Measurements from ENCODE around the gene ADAR. TPM values are rescaled to one million over a fixed set of nuclear protein-coding genes. Genes with fewer than 3 reads are reported as not detected.

The ADAR gene
- total RNA-seq, 1 experiment from 2014 or later, result 190 TPM

- TF ChIP-seq, protein P1, sequence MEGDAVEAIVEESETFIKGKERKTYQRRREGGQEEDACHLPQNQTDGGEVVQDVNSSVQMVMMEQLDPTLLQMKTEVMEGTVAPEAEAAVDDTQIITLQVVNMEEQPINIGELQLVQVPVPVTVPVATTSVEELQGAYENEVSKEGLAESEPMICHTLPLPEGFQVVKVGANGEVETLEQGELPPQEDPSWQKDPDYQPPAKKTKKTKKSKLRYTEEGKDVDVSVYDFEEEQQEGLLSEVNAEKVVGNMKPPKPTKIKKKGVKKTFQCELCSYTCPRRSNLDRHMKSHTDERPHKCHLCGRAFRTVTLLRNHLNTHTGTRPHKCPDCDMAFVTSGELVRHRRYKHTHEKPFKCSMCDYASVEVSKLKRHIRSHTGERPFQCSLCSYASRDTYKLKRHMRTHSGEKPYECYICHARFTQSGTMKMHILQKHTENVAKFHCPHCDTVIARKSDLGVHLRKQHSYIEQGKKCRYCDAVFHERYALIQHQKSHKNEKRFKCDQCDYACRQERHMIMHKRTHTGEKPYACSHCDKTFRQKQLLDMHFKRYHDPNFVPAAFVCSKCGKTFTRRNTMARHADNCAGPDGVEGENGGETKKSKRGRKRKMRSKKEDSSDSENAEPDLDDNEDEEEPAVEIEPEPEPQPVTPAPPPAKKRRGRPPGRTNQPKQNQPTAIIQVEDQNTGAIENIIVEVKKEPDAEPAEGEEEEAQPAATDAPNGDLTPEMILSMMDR (IDR thresholded peaks at IDR 0.05; ENCODE audit: insufficient read depth in 1 of 2, low read depth in 1 of 2, low read length in 1 of 2, severe bottlenecking in 1 of 2, unreplicated experiment in 1 of 2), result no peak
- CTCF ChIA-PET, result no interaction called here
- Mint-ChIP-seq H3K36me3 (ENCODE audit: insufficient read depth, unreplicated experiment) (peaks cover 52% of the 10 kb centered on the region), H3K9me3 (ENCODE audit: unreplicated experiment) (no peaks in the 10 kb centered on the region), H3K4me3 (ENCODE audit: unreplicated experiment) (no peak overlapping the region), H3K27ac (ENCODE audit: unreplicated experiment) (no peak overlapping the region), H3K4me1 (ENCODE audit: low read depth, unreplicated experiment) (peaks cover 9% of the 10 kb centered on the region), H3K27me3 (ENCODE audit: insufficient read depth, unreplicated experiment) (peaks cover 4% of the 10 kb centered on the region)
- Histone ChIP-seq H3K4me3 (ENCODE audit: low read depth, low read length) (no peak overlapping the region), H3K27me3 (replicated peaks; ENCODE audit: control insufficient read depth, insufficient read depth, low read length) (no peaks in the 10 kb centered on the region), H3K36me3 (ENCODE audit: control insufficient read depth, insufficient read depth, low read length) (peaks cover 9% of the 10 kb centered on the region), H3K4me1 (no peaks in the 10 kb centered on the region), H3K9me3 (no peaks in the 10 kb centered on the region)
- BruUV-seq (replicated peaks), result no TSS peak
- intact Hi-C loops (cut with micrococcal nuclease; ENCODE audit: unreplicated experiment), result loop anchor here (5.0 kb wide), 1 partner anchor 197 kb away; no protein-coding TSS in a partner anchor
- POLR2A ChIA-PET, result no interaction called here
- DNase-seq, result no peak
These were observed 58.7 kb downstream of the ADAR start for GRCh38 chr1:154549202-154549770.

DNA sequence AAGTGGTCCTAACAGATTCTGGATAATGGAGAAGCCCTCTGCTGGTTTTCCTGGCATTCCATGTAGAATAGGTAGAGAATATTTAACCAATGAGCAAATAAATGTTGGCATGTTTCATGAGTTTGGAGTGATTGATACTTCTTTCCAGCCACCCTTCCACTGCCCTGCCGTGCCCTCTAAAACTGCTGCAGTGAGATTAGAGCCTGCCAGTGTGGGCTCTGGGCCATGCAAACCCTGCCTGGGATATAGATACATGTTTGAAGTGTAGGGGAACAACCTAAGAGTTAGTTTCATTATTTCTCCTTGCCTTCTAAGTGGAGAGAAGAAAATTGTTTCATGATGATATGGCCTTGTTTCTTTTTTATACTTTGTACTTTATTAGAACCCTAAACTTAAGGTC lies 60.0 kb downstream of the ADAR start:
- no peaks in the 10 kb centered on the region for H3K4me1 ChIP-seq
- peaks cover 4% of the 10 kb centered on the region for H3K27me3 Mint-ChIP-seq (ENCODE audit: insufficient read depth, unreplicated experiment)
- H3K4me3 Mint-ChIP-seq (ENCODE audit: unreplicated experiment), result no peak overlapping the region
- no peaks in the 10 kb centered on the region for H3K9me3 ChIP-seq
- TF ChIP-seq, protein P1 (IDR thresholded peaks at IDR 0.05; ENCODE audit: insufficient read depth in 1 of 2, low read depth in 1 of 2, low read length in 1 of 2, severe bottlenecking in 1 of 2, unreplicated experiment in 1 of 2), result no peak
- CTCF ChIA-PET, result no interaction called here
- H3K27ac Mint-ChIP-seq (ENCODE audit: unreplicated experiment), result no peak overlapping the region
- DNase-seq, result no peak
- no peaks in the 10 kb centered on the region for H3K27me3 ChIP-seq (replicated peaks; ENCODE audit: control insufficient read depth, insufficient read depth, low read length)
- H3K36me3 Mint-ChIP-seq (ENCODE audit: insufficient read depth, unreplicated experiment), result peaks cover 41% of the 10 kb centered on the region
- H3K9me3 Mint-ChIP-seq (ENCODE audit: unreplicated experiment), result no peaks in the 10 kb centered on the region
- intact Hi-C loops (cut with micrococcal nuclease; ENCODE audit: unreplicated experiment), result loop anchor here (5.0 kb wide), 1 partner anchor 196 kb away; no protein-coding TSS in a partner anchor
- H3K36me3 ChIP-seq (ENCODE audit: control insufficient read depth, insufficient read depth, low read length), result peaks cover 6% of the 10 kb centered on the region
- H3K4me3 ChIP-seq (ENCODE audit: low read depth, low read length), result no peak overlapping the region
- H3K4me1 Mint-ChIP-seq (ENCODE audit: low read depth, unreplicated experiment), result peaks cover 9% of the 10 kb centered on the region
- no TSS peak for BruUV-seq (replicated peaks)
- POLR2A ChIA-PET, result no interaction called here

DNA sequence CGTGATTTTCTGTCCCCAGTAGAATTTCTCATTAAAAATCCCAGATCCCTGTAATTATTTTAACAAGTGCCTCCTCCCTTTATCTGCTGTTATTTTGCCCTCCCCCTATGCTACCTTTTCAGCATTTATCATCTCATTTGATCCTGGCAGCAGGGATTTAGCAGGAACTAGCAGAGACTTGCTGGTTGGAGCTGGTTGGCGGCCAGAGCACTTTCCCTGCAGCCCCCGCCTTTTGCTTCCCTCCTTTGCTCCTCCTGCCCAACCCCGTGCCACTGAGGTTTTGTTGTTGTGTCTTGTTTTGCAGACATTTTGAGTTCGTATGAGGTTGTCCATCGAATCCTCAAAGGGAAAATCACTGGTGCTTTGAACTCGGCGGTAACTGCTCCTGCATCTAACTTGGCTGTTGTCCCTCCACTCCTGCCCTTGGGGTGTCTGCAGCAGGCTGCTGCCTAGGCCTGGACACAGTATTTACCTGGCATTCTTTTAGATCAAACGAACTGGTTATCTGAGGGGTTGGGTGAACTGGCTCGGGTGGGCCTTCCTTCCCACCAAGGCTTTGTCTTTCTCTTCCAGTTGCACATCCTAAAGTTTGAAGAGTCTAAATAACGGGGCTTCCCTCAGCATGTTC lies 60.8 kb downstream of the ADAR start:
- H3K36me3 Mint-ChIP-seq (ENCODE audit: insufficient read depth, unreplicated experiment), result peaks cover 33% of the 10 kb centered on the region
- POLR2A ChIA-PET, result no interaction called here
- Histone ChIP-seq H3K27me3 (replicated peaks; ENCODE audit: control insufficient read depth, insufficient read depth, low read length) (no peaks in the 10 kb centered on the region), H3K4me1 (no peaks in the 10 kb centered on the region), H3K9me3 (no peaks in the 10 kb centered on the region), H3K4me3 (ENCODE audit: low read depth, low read length) (no peak overlapping the region), H3K36me3 (ENCODE audit: control insufficient read depth, insufficient read depth, low read length) (peaks cover 3% of the 10 kb centered on the region)
- TF ChIP-seq, protein P1 (IDR thresholded peaks at IDR 0.05; ENCODE audit: insufficient read depth in 1 of 2, low read depth in 1 of 2, low read length in 1 of 2, severe bottlenecking in 1 of 2, unreplicated experiment in 1 of 2), result no peak
- no peak overlapping the region for H3K4me3 Mint-ChIP-seq (ENCODE audit: unreplicated experiment)
- intact Hi-C loops (cut with micrococcal nuclease; ENCODE audit: unreplicated experiment), result loop anchor here (5.0 kb wide), 1 partner anchor 195 kb away; no protein-coding TSS in a partner anchor
- H3K27ac Mint-ChIP-seq (ENCODE audit: unreplicated experiment), result no peak overlapping the region
- H3K9me3 Mint-ChIP-seq (ENCODE audit: unreplicated experiment), result no peaks in the 10 kb centered on the region
- no peak for DNase-seq
- no TSS peak for BruUV-seq (replicated peaks)
- peaks cover 9% of the 10 kb centered on the region for H3K4me1 Mint-ChIP-seq (ENCODE audit: low read depth, unreplicated experiment)
- CTCF ChIA-PET, result interaction anchor here (0.5 to 2.6 kb wide), 14 partner anchors 11 to 342 kb away, joined by 3 to 44 read pairs (median 4); partner anchors contain the start of genes AQP10 and KCNN3
- peaks cover 4% of the 10 kb centered on the region for H3K27me3 Mint-ChIP-seq (ENCODE audit: insufficient read depth, unreplicated experiment)
